H1 (cell line): Measurements from ENCODE around the gene COPZ1. TPM values are rescaled to one million over a fixed set of nuclear protein-coding genes. Genes with fewer than 3 reads are reported as not detected.

Source experiments
- CTCF ChIA-PET: fragments of 300-600 bp; sonication (Branson Sonifier 250); formaldehyde crosslinking; loops from one replicate; lab custom pipeline; 2021; ENCODE audit not compliant: partially characterized antibody; lab: Charles Lee
- POLR2A ChIA-PET: fragments of 300-600 bp; sonication (Branson Sonifier 250); formaldehyde crosslinking; loops from one replicate; lab custom pipeline; 2021; ENCODE audit warnings: inconsistent platforms; ENCODE audit not compliant: partially characterized antibody; lab: Charles Lee
- DNase-seq, 2 experiments: peaks; one replicate each; pipeline versions ENCODE4 v3.0.0 to v3.0.0-alpha.2; 2010 to 2022; ENCODE audit warnings: low spot score in 2 of 2, low read depth in 1 of 2, mixed read lengths in 1 of 2
- FAIRE-seq: peaks from 2 replicates; lab custom pipeline; 2011; peaks lifted over from hg19 to GRCh38; lab: Jason Lieb, UNC
- H2AFZ ChIP-seq: 2 replicates; pipeline ENCODE4 v1.8.1; 2012; ENCODE audit warnings: low read length, inconsistent platforms
- H2AK5ac ChIP-seq: 2 replicates; pipeline ENCODE4 v1.6.1; 2013; ENCODE audit warnings: low read depth, low read length
- H2BK120ac ChIP-seq: replicated peaks from 2 replicates; pipeline ENCODE3; 2013; ENCODE audit warnings: low read depth, low read length, inconsistent platforms
- H2BK12ac ChIP-seq: 2 replicates; pipeline ENCODE4 v1.6.1; 2013; ENCODE audit warnings: low read depth, low read length
- H2BK15ac ChIP-seq: 2 replicates; pipeline ENCODE4 v1.6.1; 2013; ENCODE audit warnings: low read length
- H2BK20ac ChIP-seq: 2 replicates; pipeline ENCODE4 v1.6.1; 2013; ENCODE audit warnings: low read length
- H2BK5ac ChIP-seq: 2 replicates; pipeline ENCODE4 v1.6.1; 2013; ENCODE audit warnings: low read depth, low read length
- H3K14ac ChIP-seq: 2 replicates; pipeline ENCODE4 v1.6.1; 2013; ENCODE audit warnings: inconsistent platforms; ENCODE audit not compliant: insufficient read length
- H3K18ac ChIP-seq: 2 replicates; pipeline ENCODE4 v1.6.1; 2013; ENCODE audit warnings: low read length; ENCODE audit errors: extremely low read depth
- H3K23ac ChIP-seq: 2 replicates; pipeline ENCODE4 v1.6.1; 2013; ENCODE audit warnings: inconsistent platforms; ENCODE audit not compliant: insufficient read length
- H3K23me2 ChIP-seq: 2 replicates; pipeline ENCODE4 v1.6.1; 2013; ENCODE audit warnings: low read depth, low read length
- H3K27ac ChIP-seq: 2 replicates; pipeline ENCODE4 v1.6.1; 2011; ENCODE audit warnings: low read depth, low read length, inconsistent platforms
- H3K27me3 ChIP-seq, 4 experiments: replicated peaks in 1 of 4; 1 replicate in 1 of 4; 2 replicates in 3 of 4; pipeline versions ENCODE4 v1.6.1 to v1.8.1; 2011 to 2013; ENCODE audit warnings: low read length in 3 of 4, mild to moderate bottlenecking in 3 of 4, inconsistent platforms in 2 of 4, mixed read lengths in 2 of 4, moderate library complexity in 1 of 4; ENCODE audit not compliant: control insufficient read depth in 3 of 4, insufficient read depth in 3 of 4; ENCODE audit errors: extremely low read depth in 1 of 4
- H3K36me3 ChIP-seq, 4 experiments: 2 replicates each; pipeline versions ENCODE4 v1.6.1 to v1.8.1; 2011 to 2013; ENCODE audit warnings: mild to moderate bottlenecking in 4 of 4, low read length in 3 of 4, moderate library complexity in 2 of 4, control low read depth in 1 of 4, inconsistent platforms in 1 of 4; ENCODE audit not compliant: insufficient read depth in 4 of 4, control insufficient read depth in 2 of 4
- H3K4ac ChIP-seq: replicated peaks from 2 replicates; pipeline ENCODE3; 2013; ENCODE audit warnings: low read length, low read depth, mixed read lengths, inconsistent platforms; ENCODE audit not compliant: insufficient read length
- H3K4me1 ChIP-seq, 4 experiments: replicated peaks in 1 of 4; 1 replicate in 1 of 4; 2 replicates in 3 of 4; pipeline versions ENCODE4 v1.6.1 to v1.8.1; 2011 to 2013; ENCODE audit warnings: low read length in 3 of 4, inconsistent platforms in 2 of 4, mixed read lengths in 1 of 4; ENCODE audit not compliant: insufficient read depth in 4 of 4, control insufficient read depth in 3 of 4
- H3K4me2 ChIP-seq, 2 experiments: 2 replicates each; pipeline versions ENCODE4 v1.6.1 to v1.8.1; 2011 to 2013; ENCODE audit warnings: low read depth in 2 of 2, low read length in 2 of 2, control low read depth in 1 of 2, inconsistent platforms in 1 of 2, mild to moderate bottlenecking in 1 of 2; ENCODE audit not compliant: insufficient read depth in 1 of 2
- H3K4me3 ChIP-seq, 4 experiments: fragments of 200-600, 300-600 bp in 1 of 4; sonication (generic), shearing (Covaris generic), sonication (Bioruptor Twin) in 1 of 4; 2 replicates each; pipeline versions ENCODE4 v1.5.1 to v1.8.1; 2011 to 2016; ENCODE audit warnings: low read length in 4 of 4, low read depth in 3 of 4, control low read depth in 2 of 4, inconsistent platforms in 2 of 4, mild to moderate bottlenecking in 2 of 4, mixed read lengths in 1 of 4, moderate library complexity in 1 of 4; ENCODE audit not compliant: insufficient read depth in 2 of 4; ENCODE audit errors: extremely low read depth in 1 of 4
- H3K56ac ChIP-seq: replicated peaks from 2 replicates; pipeline ENCODE3; 2013; ENCODE audit warnings: low read depth, mild to moderate bottlenecking, mixed read lengths, low read length, inconsistent platforms; ENCODE audit not compliant: insufficient read length
- H3K79me1 ChIP-seq: 2 replicates; pipeline ENCODE4 v1.6.1; 2013; ENCODE audit warnings: low read depth, low read length, control low read depth
- H3K79me2 ChIP-seq, 2 experiments: 2 replicates each; pipeline versions ENCODE4 v1.6.1 to v1.8.1; 2012 to 2013; ENCODE audit warnings: low read length in 2 of 2, mild to moderate bottlenecking in 2 of 2, inconsistent platforms in 1 of 2; ENCODE audit not compliant: insufficient read depth in 2 of 2, control insufficient read depth in 1 of 2
- H3K9ac ChIP-seq, 4 experiments: replicated peaks in 1 of 4; 1 replicate in 1 of 4; 2 replicates in 3 of 4; pipeline versions ENCODE4 v1.6.1 to v1.8.1; 2011 to 2013; ENCODE audit warnings: low read depth in 3 of 4, low read length in 3 of 4, control low read depth in 2 of 4, mild to moderate bottlenecking in 2 of 4, moderate library complexity in 2 of 4, inconsistent platforms in 1 of 4; ENCODE audit errors: extremely low read depth in 1 of 4
- H3K9me3 ChIP-seq, 2 experiments: 2 replicates each; pipeline versions ENCODE4 v1.6.1 to v1.8.1; 2012 to 2013; ENCODE audit warnings: mild to moderate bottlenecking in 2 of 2, moderate library complexity in 2 of 2, control low read depth in 1 of 2, inconsistent platforms in 1 of 2, low read depth in 1 of 2, low read length in 1 of 2, mixed read lengths in 1 of 2; ENCODE audit not compliant: insufficient read depth in 2 of 2
- H4K20me1 ChIP-seq, 2 experiments: replicated peaks in 1 of 2; 2 replicates each; pipeline versions ENCODE3 to v1.8.1; 2011 to 2013; ENCODE audit warnings: inconsistent platforms in 2 of 2, low read length in 2 of 2, mild to moderate bottlenecking in 1 of 2; ENCODE audit not compliant: insufficient read depth in 2 of 2, control insufficient read depth in 1 of 2
- H4K5ac ChIP-seq: 2 replicates; pipeline ENCODE4 v1.6.1; 2013; ENCODE audit warnings: low read length, low read depth, mixed read lengths, inconsistent platforms; ENCODE audit not compliant: insufficient read length
- H4K8ac ChIP-seq: 2 replicates; pipeline ENCODE4 v1.8.0; 2013; ENCODE audit warnings: mild to moderate bottlenecking, moderate library complexity, low read length, inconsistent platforms; ENCODE audit not compliant: insufficient read depth; ENCODE audit errors: extremely low read depth
- H4K91ac ChIP-seq: replicated peaks from 2 replicates; pipeline ENCODE3; 2013; ENCODE audit warnings: low read length, mixed read lengths, inconsistent platforms; ENCODE audit not compliant: insufficient read length
- CHD1 ChIP-seq: IDR thresholded peaks from 2 replicates; pipeline ENCODE4 v1.6.1; 2012; ENCODE audit warnings: low read depth, low read length, improper control_type of control experiment
- JUND ChIP-seq: IDR thresholded peaks from 2 replicates; pipeline ENCODE4 v1.6.1; 2011; ENCODE audit warnings: mild to moderate bottlenecking, improper control_type of control experiment, low read length
- RBBP5 ChIP-seq: IDR thresholded peaks from 2 replicates; pipeline ENCODE4 v1.7.1; 2012; ENCODE audit warnings: low read depth, mild to moderate bottlenecking, inconsistent platforms, low read length, moderate library complexity, borderline replicate concordance
- RXRA ChIP-seq: IDR thresholded peaks from 2 replicates; pipeline ENCODE4 v1.6.1; 2011; ENCODE audit warnings: low read depth, mild to moderate bottlenecking, low read length, moderate library complexity; ENCODE audit not compliant: insufficient read depth
- SP1 ChIP-seq: IDR thresholded peaks from 2 replicates; pipeline ENCODE4 v1.6.1; 2011; ENCODE audit warnings: low read depth, low read length
- WGBS, 2 experiments: shearing (Covaris generic) in 1 of 2; methylation state at CpG; one replicate each; pipeline versions ENCODE4 v1.1.6 to v1.1.7; 2013 to 2015; ENCODE audit warnings: low lambda C conversion rate in 2 of 2, mixed read lengths in 2 of 2, inconsistent platforms in 1 of 2, low coverage in 1 of 2, missing lambda C conversion rate in 1 of 2; ENCODE audit not compliant: insufficient replicate concordance in 2 of 2, insufficient coverage in 1 of 2, insufficient read length in 1 of 2; ENCODE audit errors: extremely low coverage in 1 of 2, missing lambda C conversion rate in 1 of 2; 5-methylcytosine and 5-hydroxymethylcytosine counted together
- polyA plus RNA-seq, 7 experiments: library from polyadenylated mRNA; depleted of rRNA in 3 of 7; stranded (reverse) in 5 of 7; unstranded in 2 of 7; fragments of >200 nt in 5 of 7; fragments of 200-250 nt in 2 of 7; gene quantifications; 1 replicate in 5 of 7; 2 replicates in 1 of 7; 4 replicates in 1 of 7; pipeline versions ENCODE4 v1.2.1 to v1.2.3, GENCODE V29; 2011 to 2013; ENCODE audit warnings: missing spikeins in 2 of 7, mixed read lengths in 2 of 7
- total RNA-seq: library from RNA; stranded (reverse); fragmentation: NEBNext Ultra II Directional; extraction: Animal tissue kit (Norgen Biotek cat#: 25700); gene quantifications from 2 replicates; pipeline ENCODE4 v1.2.1, GENCODE V29; 2021

The COPZ1 gene
- total and polyA plus RNA-seq, 2 of the 8 experiments (the other 6 are each of a cell fraction or from before 2014, with no cell fraction given): 103 to 133 TPM

GRCh38 chr12:54363047-54363446 is 38.1 kb downstream of the COPZ1 start:
- no peak overlapping the region for H3K4me2 ChIP-seq
- TF ChIP-seq RXRA (no peak), SP1 (no peak), CHD1 (no peak), RBBP5 (no peak), JUND (no peak)
- TF ChIP-seq, all 59 proteins: peak for 0
- Histone ChIP-seq H4K20me1 (no peaks in the 10 kb centered on the region), H2AK5ac (no peak overlapping the region), H2BK120ac (no peak overlapping the region), H4K91ac (no peak overlapping the region), H3K4me1 (peaks cover 0 to 7% (median 3%) of the 10 kb centered on the region in 4 experiments; a peak in 6 of 7 replicates), H2AFZ (no peak overlapping the region), H2BK5ac (no peak overlapping the region), H3K23me2 (peaks cover 11% of the 10 kb centered on the region), H3K9ac (no peak overlapping the region), H2BK20ac (no peak overlapping the region), H2BK15ac (no peak overlapping the region), H3K4me3 (no peak overlapping the region), H3K18ac (no peak overlapping the region), H3K79me1 (no peaks in the 10 kb centered on the region), H3K27me3 (peaks cover 0 to 2% (median under 1%) of the 10 kb centered on the region in 4 experiments; a peak in 2 of 7 replicates), H3K36me3 (no peaks in the 10 kb centered on the region), H2BK12ac (peak overlapping the region; percentile 7; the same call in 1 of the 2 replicates), H3K56ac (no peak overlapping the region), H3K4ac (no peak overlapping the region), H3K9me3 (no peaks in the 10 kb centered on the region), H4K8ac (no peak overlapping the region), H4K5ac (no peak overlapping the region), H3K14ac (no peak overlapping the region), H3K79me2 (no peaks in the 10 kb centered on the region), H3K27ac (no peak overlapping the region), H3K23ac (no peak overlapping the region)
- POLR2A ChIA-PET: interaction anchor here (0.9 to 9.2 kb wide), 8 partner anchors 9 to 130 kb away, joined by 3 to 133 read pairs (median 12); partner anchors contain the start of genes CBX5 and HNRNPA1
- CTCF ChIA-PET: interaction anchor here (0.7 to 9.2 kb wide), 15 partner anchors 7 to 162 kb away, joined by 3 to 348 read pairs (median 12); partner anchors contain the start of genes COPZ1, NFE2 and ZNF385A
- WGBS, 2 experiments: 93% methylated on average over 8 of the region's 8 CpGs; no CpG with 5 or more reads in 1 of the 2 experiments
- DNase-seq (no peak), FAIRE-seq (no peak)
